Thyroid gland (tissue), 4 donors: Measurements from ENCODE around the gene RAPGEF1.

Experiments used
- CTCF ChIP-seq, 6 experiments: fragments of 200-600 bp in 3 of 6; fragments of 450-650 bp in 3 of 6; sonication (generic) in 3 of 6; IDR thresholded peaks; one replicate each; pipeline ENCODE4 v1.5.1; 2016 to 2019; ENCODE audit warnings: antibody characterized with exemption in 6 of 6, mild to moderate bottlenecking in 2 of 6, inconsistent platforms in 1 of 6, moderate library complexity in 1 of 6
- POLR2A ChIP-seq, 2 donors: fragments of 450-650 bp; IDR thresholded peaks; one replicate each; pipeline ENCODE4 v1.6.1; 2017; ENCODE audit warnings: antibody characterized with exemption in 2 of 2, mild to moderate bottlenecking in 2 of 2, moderate library complexity in 1 of 2

GRCh38 chr9:131721076-131721475 lies 18.8 kb downstream of the RAPGEF1 start:
- TF ChIP-seq CTCF (IDR thresholded peaks at IDR 0.05) = no peak
- TF ChIP-seq POLR2A (IDR thresholded peaks at IDR 0.05) = no peak
